Tibial nerve (tissue), 4 donors: Measurements from ENCODE around the gene ZNF346. TPM values are rescaled to one million over a fixed set of nuclear protein-coding genes. Genes with fewer than 3 reads are reported as not detected.
"Not testable (repeated sequence)": the region's sequence is repeated elsewhere in the genome, so short reads cannot be mapped to it uniquely, and the experiment has no call there.

ENCODE experiments used
- DNase-seq, 2 donors: peaks; one replicate each; pipeline ENCODE4 v3.0.0-alpha.2; 2019; ENCODE audit warnings: low spot score in 2 of 2
- H3K27ac ChIP-seq, 4 donors: fragments of 200-600 bp; sonication (generic) in 3 of 4; one replicate each; pipeline ENCODE4 v1.5.1; 2017 to 2019; ENCODE audit warnings: mild to moderate bottlenecking in 1 of 4
- H3K27me3 ChIP-seq, 2 donors: fragments of 200-600 bp; sonication (generic) in 1 of 2; one replicate each; pipeline versions ENCODE4 v1.5.1 to v1.6.0; 2017 to 2019
- H3K36me3 ChIP-seq, 3 donors: fragments of 200-600 bp; sonication (generic); one replicate each; pipeline ENCODE4 v1.5.1; 2018 to 2019
- H3K4me1 ChIP-seq, 4 donors: fragments of 200-600 bp; sonication (generic) in 3 of 4; one replicate each; pipeline ENCODE4 v1.5.1; 2017 to 2019
- H3K4me3 ChIP-seq, 4 donors: fragments of 200-600 bp; sonication (generic) in 3 of 4; one replicate each; pipeline ENCODE4 v1.5.1; 2017 to 2019; ENCODE audit warnings: mild to moderate bottlenecking in 1 of 4, moderate library complexity in 1 of 4
- H3K9me3 ChIP-seq, 4 donors: fragments of 200-600 bp; sonication (generic) in 3 of 4; one replicate each; pipeline ENCODE4 v1.5.1; 2017 to 2019
- EP300 ChIP-seq, 2 donors: sonication (generic); formaldehyde crosslinking; IDR thresholded peaks; one replicate each; pipeline ENCODE4 v1.6.1; 2017; ENCODE audit warnings: antibody characterized with exemption in 2 of 2, mild to moderate bottlenecking in 1 of 2
- POLR2A ChIP-seq, 2 donors: fragments of 450-650 bp; IDR thresholded peaks; one replicate each; pipeline ENCODE4 v1.6.1; 2017; ENCODE audit warnings: antibody characterized with exemption in 2 of 2, mild to moderate bottlenecking in 2 of 2, moderate library complexity in 2 of 2
- WGBS, 2 donors: methylation state at CpG; one replicate each; pipeline ENCODE4 v1.1.5; 2018; 5-methylcytosine and 5-hydroxymethylcytosine counted together
- total RNA-seq, 4 donors: library from RNA; depleted of rRNA; stranded (reverse); fragments of >200 nt; gene quantifications; one replicate each; pipeline ENCODE4 v1.1.0, GENCODE V29; 2016
- TF ChIP-seq, protein P1 (sequence below), 5 experiments: fragments of 200-600 bp in 3 of 5; fragments of 450-650 bp in 2 of 5; sonication (generic) in 3 of 5; IDR thresholded peaks; one replicate each; pipeline ENCODE4 v1.5.1; 2016 to 2019; ENCODE audit warnings: antibody characterized with exemption in 5 of 5, mild to moderate bottlenecking in 3 of 5, moderate library complexity in 2 of 5

ZNF346 gene
- total RNA-seq, 4 donors from 2014 or later = 17.6 to 24.9 (median 18.8) TPM

DNA sequence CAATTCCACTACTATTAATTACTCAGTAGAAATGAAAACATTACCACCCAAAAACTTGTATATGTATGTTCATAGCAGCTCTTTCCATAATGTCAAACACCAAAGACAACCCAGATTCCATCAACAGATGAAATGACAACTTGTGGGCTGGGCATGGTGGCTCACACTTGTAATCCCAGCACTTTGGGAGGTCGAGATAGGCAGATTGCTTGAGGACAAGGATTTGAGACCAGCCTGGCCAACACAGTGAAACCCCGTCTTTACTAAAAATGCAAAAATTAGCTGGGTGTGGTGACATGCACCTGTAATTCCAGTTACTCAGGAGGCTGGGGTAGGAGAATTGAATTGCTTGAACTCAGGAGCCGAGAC lies 27.4 kb upstream of the ZNF346 start:
- WGBS, 2 donors = 96 to 98% methylated on average over 3 of the region's 3 CpGs
- H3K27ac ChIP-seq = no peak overlapping the region

DNA sequence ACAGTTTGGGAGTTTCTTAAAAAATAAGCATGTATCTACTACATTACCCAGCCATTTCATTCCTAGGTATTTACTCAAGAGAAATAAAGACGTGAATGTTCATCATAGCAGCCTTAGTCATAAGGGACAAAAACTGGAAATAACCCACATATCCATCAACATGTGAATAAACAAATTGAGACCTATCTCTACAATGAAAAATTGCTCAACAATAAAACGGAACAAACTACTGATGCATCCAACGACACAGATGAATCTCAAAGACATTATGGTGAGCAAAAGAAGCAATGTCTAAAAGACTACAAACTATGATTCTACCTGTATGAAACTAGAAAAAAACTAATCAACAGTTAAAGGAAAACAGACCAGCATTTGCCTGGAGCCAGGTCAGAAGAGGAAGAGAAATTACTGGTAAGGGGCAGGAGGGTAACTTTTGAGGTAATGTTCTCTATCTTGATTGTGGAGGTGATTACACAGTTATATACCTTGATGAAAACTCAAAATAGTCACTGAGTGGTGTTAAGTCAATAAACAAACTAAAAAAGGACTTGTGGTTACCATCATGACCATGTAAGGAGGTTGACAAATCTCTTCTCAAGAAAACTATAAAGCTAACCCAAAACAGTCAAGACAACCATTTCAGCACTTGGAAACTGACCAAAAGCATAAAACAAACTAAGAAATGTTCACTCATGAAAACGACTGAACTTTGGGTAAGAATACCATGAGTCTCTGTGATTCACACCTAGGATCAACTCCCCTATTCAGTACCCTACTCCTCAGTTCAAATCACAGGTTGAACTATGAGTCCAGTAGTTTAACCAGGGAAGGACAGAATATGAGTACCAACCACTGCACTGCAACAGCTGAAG lies 26.4 kb upstream of the ZNF346 start:
- TF ChIP-seq POLR2A (IDR thresholded peaks at IDR 0.05) (no peak), EP300 (IDR thresholded peaks at IDR 0.05) (no peak)
- TF ChIP-seq, protein P1, sequence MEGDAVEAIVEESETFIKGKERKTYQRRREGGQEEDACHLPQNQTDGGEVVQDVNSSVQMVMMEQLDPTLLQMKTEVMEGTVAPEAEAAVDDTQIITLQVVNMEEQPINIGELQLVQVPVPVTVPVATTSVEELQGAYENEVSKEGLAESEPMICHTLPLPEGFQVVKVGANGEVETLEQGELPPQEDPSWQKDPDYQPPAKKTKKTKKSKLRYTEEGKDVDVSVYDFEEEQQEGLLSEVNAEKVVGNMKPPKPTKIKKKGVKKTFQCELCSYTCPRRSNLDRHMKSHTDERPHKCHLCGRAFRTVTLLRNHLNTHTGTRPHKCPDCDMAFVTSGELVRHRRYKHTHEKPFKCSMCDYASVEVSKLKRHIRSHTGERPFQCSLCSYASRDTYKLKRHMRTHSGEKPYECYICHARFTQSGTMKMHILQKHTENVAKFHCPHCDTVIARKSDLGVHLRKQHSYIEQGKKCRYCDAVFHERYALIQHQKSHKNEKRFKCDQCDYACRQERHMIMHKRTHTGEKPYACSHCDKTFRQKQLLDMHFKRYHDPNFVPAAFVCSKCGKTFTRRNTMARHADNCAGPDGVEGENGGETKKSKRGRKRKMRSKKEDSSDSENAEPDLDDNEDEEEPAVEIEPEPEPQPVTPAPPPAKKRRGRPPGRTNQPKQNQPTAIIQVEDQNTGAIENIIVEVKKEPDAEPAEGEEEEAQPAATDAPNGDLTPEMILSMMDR (IDR thresholded peaks at IDR 0.05) = no peak
- Histone ChIP-seq H3K4me1 (peaks cover 0 to 6% (median 0%) of the 10 kb centered on the region in 4 donors), H3K9me3 (peaks cover 0 to 17% (median 0%) of the 10 kb centered on the region in 4 donors), H3K4me3 (no peak overlapping the region), H3K27me3 (no peaks in the 10 kb centered on the region), H3K36me3 (peaks cover 0 to 8% (median 0%) of the 10 kb centered on the region in 3 donors), H3K27ac (peak overlapping the region in 1 of 4 donors; percentile 18)
- DNase-seq = no peak
- 51 to 52% methylated on average over 4 of the region's 4 CpGs for WGBS, 2 donors

More for the DNA sequence above, 27.4 kb upstream of the ZNF346 start:
- Histone ChIP-seq H3K36me3 (peaks cover 0 to 8% (median 0%) of the 10 kb centered on the region in 3 donors), H3K27me3 (no peaks in the 10 kb centered on the region), H3K4me3 (no peak overlapping the region), H3K4me1 (peaks cover 0 to 6% (median 0%) of the 10 kb centered on the region in 4 donors), H3K9me3 (peaks cover 0 to 17% (median 0%) of the 10 kb centered on the region in 4 donors)
- no peak for DNase-seq
- TF ChIP-seq, protein P1 (IDR thresholded peaks at IDR 0.05) = no peak
- no peak for TF ChIP-seq POLR2A (IDR thresholded peaks at IDR 0.05)
- TF ChIP-seq EP300 (IDR thresholded peaks at IDR 0.05) = no peak

DNA sequence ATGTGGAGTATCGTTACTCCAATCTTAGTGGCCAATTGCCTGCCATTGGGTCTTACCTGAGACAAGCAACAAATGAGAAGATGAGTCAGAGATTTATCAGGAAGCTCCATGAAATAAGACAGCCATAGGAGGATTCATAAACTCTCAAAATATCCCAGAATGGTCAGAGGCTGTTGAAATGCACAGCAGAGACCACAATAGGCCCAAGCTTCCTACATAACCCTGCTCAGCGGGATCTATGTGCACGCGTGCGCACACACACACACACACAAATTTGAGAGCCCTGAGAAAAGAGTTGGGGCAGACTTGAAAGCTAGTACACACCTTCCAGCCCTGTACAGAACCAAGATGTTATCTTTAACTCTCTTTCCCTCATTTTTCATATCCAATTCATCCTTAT lies 25.7 kb upstream of the ZNF346 start:
- Histone ChIP-seq H3K9me3 (peaks cover 0 to 17% (median 0%) of the 10 kb centered on the region in 4 donors), H3K27ac (no peak overlapping the region), H3K27me3 (no peaks in the 10 kb centered on the region), H3K4me3 (no peak overlapping the region), H3K36me3 (peaks cover 0 to 8% (median 0%) of the 10 kb centered on the region in 3 donors), H3K4me1 (peaks cover 0 to 6% (median 0%) of the 10 kb centered on the region in 4 donors)
- TF ChIP-seq POLR2A (IDR thresholded peaks at IDR 0.05) = no peak
- TF ChIP-seq, protein P1 (IDR thresholded peaks at IDR 0.05) = no peak
- no peak for TF ChIP-seq EP300 (IDR thresholded peaks at IDR 0.05)
- DNase-seq = no peak
- WGBS, 2 donors = 92 to 95% methylated on average over 5 of the region's 5 CpGs

DNA sequence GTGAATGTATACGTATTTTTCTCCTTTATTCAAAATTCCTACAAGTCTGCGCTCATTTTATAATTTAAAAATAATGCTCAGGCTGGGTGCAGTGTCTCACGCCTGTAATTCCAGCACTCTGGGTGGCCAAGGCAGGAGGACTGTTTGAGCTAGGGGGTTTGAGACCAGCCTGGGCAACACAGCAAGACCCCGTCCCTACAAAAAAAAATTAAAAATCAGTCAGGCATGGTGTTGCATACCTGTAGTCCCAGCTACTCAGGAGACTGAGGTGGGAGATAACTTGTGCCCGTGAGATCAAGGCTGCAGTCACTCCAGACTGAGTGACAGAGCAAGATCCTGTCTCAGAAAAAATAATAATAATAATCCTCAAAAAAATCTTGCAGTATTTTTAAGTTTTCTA lies 23.7 kb upstream of the ZNF346 start:
- TF ChIP-seq EP300 (IDR thresholded peaks at IDR 0.05) = no peak
- TF ChIP-seq POLR2A (IDR thresholded peaks at IDR 0.05) = no peak
- TF ChIP-seq, protein P1 (IDR thresholded peaks at IDR 0.05) = no peak
- Histone ChIP-seq H3K27ac (no peak overlapping the region), H3K4me3 (no peak overlapping the region), H3K4me1 (peaks cover 0 to 10% (median 2%) of the 10 kb centered on the region in 4 donors), H3K9me3 (peaks cover 0 to 14% (median 0%) of the 10 kb centered on the region in 4 donors), H3K27me3 (no peaks in the 10 kb centered on the region), H3K36me3 (peaks cover 0 to 8% (median 0%) of the 10 kb centered on the region in 3 donors)
- WGBS, 2 donors = 97% methylated on average over 5 of the region's 5 CpGs
- DNase-seq = no peak

DNA sequence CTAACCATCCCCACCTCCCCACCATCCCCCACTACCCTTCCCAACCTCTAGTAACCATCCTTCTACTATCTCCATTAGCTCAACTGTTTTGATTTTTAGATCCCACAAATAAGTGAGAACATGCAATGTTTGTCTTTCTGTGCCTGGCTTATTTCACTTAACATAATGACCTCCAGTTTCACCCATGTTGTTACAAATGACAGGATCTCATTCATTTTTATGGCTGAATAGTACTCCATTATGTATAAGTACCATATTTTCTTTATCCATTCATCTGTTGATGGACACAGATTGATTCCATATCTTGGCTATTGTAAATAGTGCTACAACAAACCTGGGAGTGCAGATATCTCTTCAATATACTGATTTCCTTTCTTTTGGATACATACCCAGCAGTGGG lies 23.0 kb upstream of the ZNF346 start:
- H3K9me3 ChIP-seq, DNase-seq: not testable (repeated sequence)
- H3K4me1 ChIP-seq = peaks cover 0 to 17% (median 5%) of the 10 kb centered on the region in 4 donors

More for the DNA sequence above, 23.0 kb upstream of the ZNF346 start:
- not testable (repeated sequence) for H3K36me3 ChIP-seq, H3K4me3 ChIP-seq, H3K27ac ChIP-seq, H3K27me3 ChIP-seq
